GM10266 (cell line): Measurements from ENCODE around the gene N4BP2L1.

Experiments used
- DNase-seq: peaks from one replicate; pipeline ENCODE4 v3.0.0; 2012; ENCODE audit errors: extremely low spot score
- TF ChIP-seq, protein P1 (sequence below): IDR thresholded peaks from 2 replicates; pipeline ENCODE4 v1.5.1; 2012; ENCODE audit warnings: mild to moderate bottlenecking, low read depth; ENCODE audit not compliant: control insufficient read depth, insufficient read depth; ENCODE audit errors: missing control alignments

The N4BP2L1 gene

GRCh38 chr13:32471187-32471922, 43.4 kb upstream of the N4BP2L1 start:
- no peak for DNase-seq
- TF ChIP-seq, protein P1, sequence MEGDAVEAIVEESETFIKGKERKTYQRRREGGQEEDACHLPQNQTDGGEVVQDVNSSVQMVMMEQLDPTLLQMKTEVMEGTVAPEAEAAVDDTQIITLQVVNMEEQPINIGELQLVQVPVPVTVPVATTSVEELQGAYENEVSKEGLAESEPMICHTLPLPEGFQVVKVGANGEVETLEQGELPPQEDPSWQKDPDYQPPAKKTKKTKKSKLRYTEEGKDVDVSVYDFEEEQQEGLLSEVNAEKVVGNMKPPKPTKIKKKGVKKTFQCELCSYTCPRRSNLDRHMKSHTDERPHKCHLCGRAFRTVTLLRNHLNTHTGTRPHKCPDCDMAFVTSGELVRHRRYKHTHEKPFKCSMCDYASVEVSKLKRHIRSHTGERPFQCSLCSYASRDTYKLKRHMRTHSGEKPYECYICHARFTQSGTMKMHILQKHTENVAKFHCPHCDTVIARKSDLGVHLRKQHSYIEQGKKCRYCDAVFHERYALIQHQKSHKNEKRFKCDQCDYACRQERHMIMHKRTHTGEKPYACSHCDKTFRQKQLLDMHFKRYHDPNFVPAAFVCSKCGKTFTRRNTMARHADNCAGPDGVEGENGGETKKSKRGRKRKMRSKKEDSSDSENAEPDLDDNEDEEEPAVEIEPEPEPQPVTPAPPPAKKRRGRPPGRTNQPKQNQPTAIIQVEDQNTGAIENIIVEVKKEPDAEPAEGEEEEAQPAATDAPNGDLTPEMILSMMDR = no peak

- no peak for DNase-seq
These were observed 40.7 kb upstream of the N4BP2L1 start for GRCh38 chr13:32468502-32469142.

GRCh38 chr13:32456591-32456990, 28.7 kb upstream of the N4BP2L1 start:
- TF ChIP-seq, protein P1 = no peak
- DNase-seq = no peak

More at GRCh38 chr13:32468502-32469142, 40.7 kb upstream of the N4BP2L1 start:
- TF ChIP-seq, protein P1 = no peak

GRCh38 chr13:32455594-32455903, 27.6 kb upstream of the N4BP2L1 start:
- TF ChIP-seq, protein P1 = no peak
- no peak for DNase-seq

GRCh38 chr13:32454886-32455593, 27.1 kb upstream of the N4BP2L1 start:
- TF ChIP-seq, protein P1 = no peak

GRCh38 chr13:32453981-32454380, 26.1 kb upstream of the N4BP2L1 start:
- no peak for DNase-seq
- TF ChIP-seq, protein P1 = no peak

More at GRCh38 chr13:32454886-32455593, 27.1 kb upstream of the N4BP2L1 start:
- DNase-seq = no peak

DNA sequence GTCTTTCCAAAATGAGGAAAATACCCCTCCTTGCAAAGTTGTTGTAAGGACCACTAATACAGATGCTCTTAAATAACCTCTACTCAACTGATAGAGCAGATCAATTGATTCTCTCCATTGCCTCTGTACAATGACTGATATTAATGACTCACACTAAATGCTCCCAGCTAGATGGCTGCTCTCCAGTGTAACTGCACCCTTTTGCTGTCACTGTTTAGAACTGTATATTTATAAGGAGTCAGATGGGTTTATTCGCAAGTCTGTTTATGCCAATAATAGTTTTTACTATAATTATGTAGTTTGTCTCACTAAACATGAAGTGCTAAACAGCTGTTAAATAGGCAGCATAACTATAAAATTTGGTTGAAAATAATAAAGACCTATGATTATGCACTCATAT, 21.0 kb upstream of the N4BP2L1 start:
- no peak for DNase-seq
- TF ChIP-seq, protein P1 = no peak
